B cell (primary cell): ENCODE measurements around the gene MORN1. TPM values are rescaled to one million over a fixed set of nuclear protein-coding genes. Genes with fewer than 3 reads are reported as not detected.

ENCODE experiments used
- ATAC-seq: fragments of 200-7000 bp; cut with Tn5 transposase; one replicate; pipeline ENCODE4 v1.10.0; 2021; ENCODE audit warnings: low read depth, mild to moderate bottlenecking, moderate number of reproducible peaks, moderate library complexity
- CTCF ChIA-PET: fragments of 350-600 bp; sonication (Branson Sonifier 250); formaldehyde crosslinking; loops from one replicate; lab custom pipeline; 2021; ENCODE audit warnings: antibody characterized with exemption, inconsistent platforms; lab: Charles Lee
- POLR2A ChIA-PET: fragments of 350-600 bp; sonication (Branson Sonifier 250); formaldehyde crosslinking; loops from one replicate; lab custom pipeline; 2021; ENCODE audit warnings: antibody characterized with exemption; lab: Charles Lee
- DNase-seq: peaks from one replicate; pipeline ENCODE4 v3.0.0; 2013
- H2AFZ ChIP-seq: 2 replicates; pipeline ENCODE4 v1.6.1; 2012; ENCODE audit warnings: mild to moderate bottlenecking, low read depth, low read length; ENCODE audit not compliant: insufficient read depth, poor library complexity, severe bottlenecking
- H3K27ac ChIP-seq, 2 donors: 1 replicate in 1 of 2; 2 replicates in 1 of 2; pipeline ENCODE4 v1.5.1; 2012 to 2013; ENCODE audit warnings: low read length in 2 of 2, mild to moderate bottlenecking in 2 of 2, moderate library complexity in 1 of 2
- H3K27me3 ChIP-seq, 4 experiments: fragments of 200-600 bp in 1 of 4; sonication (generic) in 1 of 4; replicated peaks in 1 of 4; 1 replicate in 2 of 4; 2 replicates in 2 of 4; pipeline versions ENCODE4 v1.6.1 to v1.7.0; 2013 to 2016; ENCODE audit warnings: low read length in 3 of 4, mild to moderate bottlenecking in 2 of 4, mixed read lengths in 1 of 4, moderate library complexity in 1 of 4; ENCODE audit not compliant: insufficient read depth in 4 of 4, control insufficient read depth in 3 of 4; ENCODE audit errors: control extremely low read depth in 1 of 4
- H3K36me3 ChIP-seq, 2 experiments: replicated peaks in 1 of 2; 1 replicate in 1 of 2; 2 replicates in 1 of 2; pipeline versions ENCODE4 v1.6.1 to v1.7.1; 2013; ENCODE audit warnings: low read length in 1 of 2; ENCODE audit not compliant: insufficient read depth in 2 of 2, control insufficient read depth in 1 of 2; ENCODE audit errors: control extremely low read depth in 1 of 2, extremely low read depth in 1 of 2
- H3K4me1 ChIP-seq, 2 donors: fragments of 200-600 bp in 1 of 2; sonication (generic) in 1 of 2; 1 replicate in 1 of 2; 2 replicates in 1 of 2; pipeline versions ENCODE4 v1.5.1 to v1.6.1; 2013 to 2017; ENCODE audit warnings: low read length in 2 of 2; ENCODE audit not compliant: control insufficient read depth in 2 of 2, insufficient read depth in 2 of 2
- H3K4me2 ChIP-seq: replicated peaks from 2 replicates; pipeline ENCODE3; 2012; ENCODE audit warnings: mild to moderate bottlenecking, low read depth, low read length; ENCODE audit not compliant: poor library complexity, severe bottlenecking
- H3K4me3 ChIP-seq, 5 experiments: fragments of 200-600 bp in 1 of 5; sonication (generic) in 1 of 5; 1 replicate in 3 of 5; 2 replicates in 2 of 5; pipeline versions ENCODE4 v1.5.1 to v1.7.0; 2011 to 2016; ENCODE audit warnings: low read length in 4 of 5, mild to moderate bottlenecking in 4 of 5, low read depth in 2 of 5, control low read depth in 1 of 5, moderate library complexity in 1 of 5; ENCODE audit not compliant: insufficient read depth in 1 of 5; ENCODE audit errors: control extremely low read depth in 1 of 5, extremely low read depth in 1 of 5
- H3K79me2 ChIP-seq: fragments of 200-600 bp; sonication (generic); one replicate; pipeline ENCODE4 v1.6.0; 2016; ENCODE audit warnings: low read length; ENCODE audit not compliant: control insufficient read depth, insufficient read depth
- H3K9ac ChIP-seq: fragments of 200-600 bp; sonication (generic); 2 replicates; pipeline ENCODE4 v1.6.1; 2017; ENCODE audit warnings: mild to moderate bottlenecking, low read length, moderate library complexity
- H3K9me3 ChIP-seq, 3 donors: one replicate each; pipeline versions ENCODE4 v1.6.1 to v1.7.1; 2013; ENCODE audit warnings: low read length in 2 of 3; ENCODE audit not compliant: control insufficient read depth in 2 of 3, insufficient read depth in 1 of 3; ENCODE audit errors: control extremely low read depth in 1 of 3
- H4K20me1 ChIP-seq: 2 replicates; pipeline ENCODE4 v1.6.0; 2012; ENCODE audit warnings: mild to moderate bottlenecking, low read length; ENCODE audit not compliant: insufficient read depth, control insufficient read depth, poor library complexity, severe bottlenecking
- H3K27ac Mint-ChIP-seq: one replicate; pipeline ENCODE4 v1.8.0; 2021; ENCODE audit warnings: mixed read lengths
- H3K27me3 Mint-ChIP-seq: one replicate; pipeline ENCODE4 v1.8.0; 2021; ENCODE audit warnings: mixed read lengths
- H3K4me1 Mint-ChIP-seq: one replicate; pipeline ENCODE4 v1.8.0; 2021; ENCODE audit warnings: mixed read lengths
- H3K4me3 Mint-ChIP-seq: one replicate; pipeline ENCODE4 v1.8.0; 2021; ENCODE audit warnings: mixed read lengths
- H3K9me3 Mint-ChIP-seq: one replicate; pipeline ENCODE4 v1.8.0; 2022; ENCODE audit warnings: mixed read lengths; ENCODE audit not compliant: insufficient read depth
- EZH2 ChIP-seq: IDR thresholded peaks from 2 replicates; pipeline ENCODE4 v1.6.1; 2012; ENCODE audit warnings: borderline replicate concordance, low read depth, mild to moderate bottlenecking, moderate library complexity, low read length; ENCODE audit not compliant: insufficient read depth, poor library complexity, severe bottlenecking
- WGBS: methylation state at CpG from one replicate; pipeline ENCODE4 v1.1.5; 2013; ENCODE audit warnings: missing lambda C conversion rate; ENCODE audit not compliant: insufficient coverage; 5-methylcytosine and 5-hydroxymethylcytosine counted together
- intact Hi-C: fragments of 100-400 bp; cut with micrococcal nuclease; formaldehyde crosslinking; loops from one replicate; pipeline ENCODE4 v1.10.0; 2022
- polyA plus RNA-seq: library from polyadenylated mRNA; depleted of rRNA; stranded (reverse); fragments of >200 nt; gene quantifications from 2 replicates; pipeline ENCODE4 v1.2.3, GENCODE V29; 2012
- total RNA-seq, 2 donors: library from RNA; stranded (reverse); fragments of 120-200 nt in 1 of 2; gene quantifications; 1 replicate in 1 of 2; 2 replicates in 1 of 2; pipeline versions ENCODE4 v1.2.3 to v1.2.4, GENCODE V29; 2013 to 2022
- TF ChIP-seq, protein P1 (sequence below): fragments of 200-600 bp; IDR thresholded peaks from one replicate; pipeline ENCODE4 v1.8.0; 2022; ENCODE audit warnings: antibody characterized with exemption, mild to moderate bottlenecking

The MORN1 gene
- total and polyA plus RNA-seq, 2 donors (not counting 1 experiment from before 2014, with no cell fraction given), result 10.2 to 32.6 TPM

DNA sequence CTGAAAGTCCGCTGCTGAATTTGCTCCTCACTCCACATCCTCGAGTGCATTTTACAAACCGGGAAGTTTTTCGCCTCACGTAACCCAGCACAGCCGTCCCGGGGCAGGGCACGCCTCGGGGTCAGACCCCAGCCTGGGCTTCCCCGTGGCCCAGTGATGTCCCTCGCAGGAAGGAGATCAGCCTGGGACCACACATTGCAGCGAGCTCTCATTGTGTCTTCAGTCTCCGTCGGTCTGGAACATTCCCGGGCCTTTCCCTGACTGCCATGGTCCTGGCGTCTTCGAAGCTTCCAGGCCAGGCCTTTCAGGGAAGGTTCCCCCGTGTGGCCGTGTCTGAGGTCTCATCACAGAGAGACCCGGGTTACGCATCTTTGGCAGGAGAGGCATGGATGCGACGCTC, 43.5 kb downstream of the MORN1 start:
- Histone ChIP-seq H3K79me2 (no peaks in the 10 kb centered on the region), H3K4me1 (no peaks in the 10 kb centered on the region), H4K20me1 (no peaks in the 10 kb centered on the region), H3K27me3 (no peaks in the 10 kb centered on the region), H3K9ac (no peak overlapping the region), H2AFZ (no peak overlapping the region), H3K36me3 (no peaks in the 10 kb centered on the region), H3K9me3 (no peaks in the 10 kb centered on the region), H3K4me2 (no peak overlapping the region), H3K27ac (no peak overlapping the region), H3K4me3 (no peak overlapping the region)
- POLR2A ChIA-PET, result no interaction called here
- ATAC-seq, result no peak
- CTCF ChIA-PET, result no interaction called here
- no peak overlapping the region for H3K4me3 Mint-ChIP-seq
- no peaks in the 10 kb centered on the region for H3K9me3 Mint-ChIP-seq
- DNase-seq, result no peak
- TF ChIP-seq, protein P1, sequence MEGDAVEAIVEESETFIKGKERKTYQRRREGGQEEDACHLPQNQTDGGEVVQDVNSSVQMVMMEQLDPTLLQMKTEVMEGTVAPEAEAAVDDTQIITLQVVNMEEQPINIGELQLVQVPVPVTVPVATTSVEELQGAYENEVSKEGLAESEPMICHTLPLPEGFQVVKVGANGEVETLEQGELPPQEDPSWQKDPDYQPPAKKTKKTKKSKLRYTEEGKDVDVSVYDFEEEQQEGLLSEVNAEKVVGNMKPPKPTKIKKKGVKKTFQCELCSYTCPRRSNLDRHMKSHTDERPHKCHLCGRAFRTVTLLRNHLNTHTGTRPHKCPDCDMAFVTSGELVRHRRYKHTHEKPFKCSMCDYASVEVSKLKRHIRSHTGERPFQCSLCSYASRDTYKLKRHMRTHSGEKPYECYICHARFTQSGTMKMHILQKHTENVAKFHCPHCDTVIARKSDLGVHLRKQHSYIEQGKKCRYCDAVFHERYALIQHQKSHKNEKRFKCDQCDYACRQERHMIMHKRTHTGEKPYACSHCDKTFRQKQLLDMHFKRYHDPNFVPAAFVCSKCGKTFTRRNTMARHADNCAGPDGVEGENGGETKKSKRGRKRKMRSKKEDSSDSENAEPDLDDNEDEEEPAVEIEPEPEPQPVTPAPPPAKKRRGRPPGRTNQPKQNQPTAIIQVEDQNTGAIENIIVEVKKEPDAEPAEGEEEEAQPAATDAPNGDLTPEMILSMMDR, result no peak
- no peaks in the 10 kb centered on the region for H3K27me3 Mint-ChIP-seq
- no peak overlapping the region for H3K27ac Mint-ChIP-seq
- intact Hi-C loops, result no loop called here
- 93% methylated on average over 23 of the region's 23 CpGs for WGBS
- no peaks in the 10 kb centered on the region for H3K4me1 Mint-ChIP-seq

DNA sequence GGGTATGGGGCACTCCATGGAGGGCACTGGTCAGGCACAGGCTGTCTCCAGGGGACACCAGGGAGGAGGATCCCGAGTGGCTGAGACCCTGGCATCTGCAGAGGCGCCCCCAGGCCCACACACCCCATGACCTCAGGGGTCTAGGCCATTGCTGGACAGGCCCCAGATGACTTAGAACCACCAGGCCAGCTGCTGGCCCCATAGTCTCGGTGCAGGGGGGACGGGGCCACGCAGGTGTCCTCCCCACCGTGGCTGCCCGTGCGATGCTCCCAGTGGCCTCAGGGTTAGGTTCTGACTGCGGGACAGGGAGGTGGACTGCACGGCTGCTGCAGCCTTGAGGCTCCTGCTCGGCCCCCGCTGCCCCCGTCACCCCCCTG, 44.0 kb downstream of the MORN1 start:
- no peak for DNase-seq
- Histone ChIP-seq H3K36me3 (no peaks in the 10 kb centered on the region), H2AFZ (no peak overlapping the region), H3K9ac (no peak overlapping the region), H3K79me2 (no peaks in the 10 kb centered on the region), H3K4me1 (no peaks in the 10 kb centered on the region), H3K9me3 (no peaks in the 10 kb centered on the region), H3K27ac (no peak overlapping the region), H4K20me1 (no peaks in the 10 kb centered on the region), H3K4me2 (no peak overlapping the region), H3K27me3 (no peaks in the 10 kb centered on the region), H3K4me3 (no peak overlapping the region)
- ATAC-seq, result no peak
- no peaks in the 10 kb centered on the region for H3K4me1 Mint-ChIP-seq
- no peaks in the 10 kb centered on the region for H3K9me3 Mint-ChIP-seq
- intact Hi-C loops, result no loop called here
- no peak overlapping the region for H3K4me3 Mint-ChIP-seq
- WGBS, result 84% methylated on average over 9 of the region's 13 CpGs
- POLR2A ChIA-PET, result no interaction called here
- TF ChIP-seq, protein P1, result no peak
- no peak for TF ChIP-seq EZH2
- H3K27ac Mint-ChIP-seq, result no peak overlapping the region
- no peaks in the 10 kb centered on the region for H3K27me3 Mint-ChIP-seq
- CTCF ChIA-PET, result no interaction called here
